ENCODE measurements around the gene TMEM120B.

Gene TMEM120B

DNA sequence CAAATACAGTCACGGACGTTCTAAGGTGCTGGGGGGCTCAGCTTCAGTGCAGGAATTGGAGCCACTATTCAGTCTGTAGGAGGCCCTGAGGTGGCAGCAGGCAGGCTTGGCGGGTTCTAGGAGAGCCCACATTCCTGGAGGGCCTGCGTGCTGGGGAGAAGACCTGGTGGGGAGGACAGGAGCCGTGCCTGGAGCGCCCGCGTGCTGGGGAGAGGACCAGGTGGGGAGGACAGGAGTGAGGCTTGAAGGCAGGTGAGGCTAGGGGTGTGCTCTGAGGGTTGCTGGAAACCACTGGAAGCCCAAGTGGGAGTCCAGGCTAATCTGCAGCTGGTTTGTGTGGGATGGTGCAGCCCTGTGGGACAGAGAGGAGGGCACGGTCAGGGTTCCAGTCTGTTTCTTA lies 57.8 kb downstream of the TMEM120B start:
- no peak for DNase-seq (ENCODE audit: extremely low read depth, low read depth)

DNA sequence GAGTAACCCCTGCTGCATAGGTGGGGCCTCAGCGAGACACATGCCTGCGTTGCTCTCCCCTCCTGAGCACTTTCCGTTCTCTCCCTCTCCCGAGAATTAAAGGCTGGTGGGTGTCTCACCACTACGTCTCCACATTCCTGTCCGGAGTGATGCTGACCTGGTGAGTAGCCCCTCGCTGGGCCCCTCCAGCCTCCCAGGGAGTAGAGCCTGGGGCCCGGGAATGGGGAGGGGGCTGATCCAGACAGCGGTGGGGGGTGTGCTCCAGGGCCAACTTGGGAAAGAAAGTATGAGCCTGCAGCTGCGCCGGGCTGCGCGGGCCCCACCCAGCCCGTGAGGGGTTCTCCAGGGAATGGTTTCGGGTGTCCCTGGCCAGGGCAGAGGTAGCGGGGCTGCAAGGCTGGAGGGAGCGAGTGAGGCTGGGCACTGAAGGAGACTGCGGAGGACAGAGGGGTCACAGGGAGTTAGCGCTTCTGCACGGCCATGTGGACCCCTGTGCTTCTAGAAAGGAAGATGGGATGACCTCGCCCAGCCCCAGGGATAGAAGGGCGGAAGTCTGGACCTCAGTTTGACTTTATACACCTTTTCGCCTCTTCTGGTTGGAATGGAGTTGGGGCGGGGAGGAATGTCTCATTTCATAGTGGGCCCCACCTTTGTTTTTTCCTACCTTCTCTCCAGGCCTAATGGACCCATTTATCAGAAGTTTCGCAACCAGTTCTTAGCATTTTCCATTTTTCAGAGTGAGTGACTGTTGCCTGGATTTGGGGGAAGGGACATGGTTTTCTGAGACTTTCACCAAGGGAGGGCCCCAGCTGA lies 58.5 kb downstream of the TMEM120B start:
- TF ChIP-seq, protein P1, sequence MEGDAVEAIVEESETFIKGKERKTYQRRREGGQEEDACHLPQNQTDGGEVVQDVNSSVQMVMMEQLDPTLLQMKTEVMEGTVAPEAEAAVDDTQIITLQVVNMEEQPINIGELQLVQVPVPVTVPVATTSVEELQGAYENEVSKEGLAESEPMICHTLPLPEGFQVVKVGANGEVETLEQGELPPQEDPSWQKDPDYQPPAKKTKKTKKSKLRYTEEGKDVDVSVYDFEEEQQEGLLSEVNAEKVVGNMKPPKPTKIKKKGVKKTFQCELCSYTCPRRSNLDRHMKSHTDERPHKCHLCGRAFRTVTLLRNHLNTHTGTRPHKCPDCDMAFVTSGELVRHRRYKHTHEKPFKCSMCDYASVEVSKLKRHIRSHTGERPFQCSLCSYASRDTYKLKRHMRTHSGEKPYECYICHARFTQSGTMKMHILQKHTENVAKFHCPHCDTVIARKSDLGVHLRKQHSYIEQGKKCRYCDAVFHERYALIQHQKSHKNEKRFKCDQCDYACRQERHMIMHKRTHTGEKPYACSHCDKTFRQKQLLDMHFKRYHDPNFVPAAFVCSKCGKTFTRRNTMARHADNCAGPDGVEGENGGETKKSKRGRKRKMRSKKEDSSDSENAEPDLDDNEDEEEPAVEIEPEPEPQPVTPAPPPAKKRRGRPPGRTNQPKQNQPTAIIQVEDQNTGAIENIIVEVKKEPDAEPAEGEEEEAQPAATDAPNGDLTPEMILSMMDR (IDR thresholded peaks at IDR 0.05; ENCODE audit: low read depth, low read length): no peak
- DNase-seq (ENCODE audit: extremely low read depth, low read depth): no peak

More for the DNA sequence above, 57.8 kb downstream of the TMEM120B start:
- TF ChIP-seq, protein P1 (IDR thresholded peaks at IDR 0.05; ENCODE audit: low read depth, low read length): no peak

DNA sequence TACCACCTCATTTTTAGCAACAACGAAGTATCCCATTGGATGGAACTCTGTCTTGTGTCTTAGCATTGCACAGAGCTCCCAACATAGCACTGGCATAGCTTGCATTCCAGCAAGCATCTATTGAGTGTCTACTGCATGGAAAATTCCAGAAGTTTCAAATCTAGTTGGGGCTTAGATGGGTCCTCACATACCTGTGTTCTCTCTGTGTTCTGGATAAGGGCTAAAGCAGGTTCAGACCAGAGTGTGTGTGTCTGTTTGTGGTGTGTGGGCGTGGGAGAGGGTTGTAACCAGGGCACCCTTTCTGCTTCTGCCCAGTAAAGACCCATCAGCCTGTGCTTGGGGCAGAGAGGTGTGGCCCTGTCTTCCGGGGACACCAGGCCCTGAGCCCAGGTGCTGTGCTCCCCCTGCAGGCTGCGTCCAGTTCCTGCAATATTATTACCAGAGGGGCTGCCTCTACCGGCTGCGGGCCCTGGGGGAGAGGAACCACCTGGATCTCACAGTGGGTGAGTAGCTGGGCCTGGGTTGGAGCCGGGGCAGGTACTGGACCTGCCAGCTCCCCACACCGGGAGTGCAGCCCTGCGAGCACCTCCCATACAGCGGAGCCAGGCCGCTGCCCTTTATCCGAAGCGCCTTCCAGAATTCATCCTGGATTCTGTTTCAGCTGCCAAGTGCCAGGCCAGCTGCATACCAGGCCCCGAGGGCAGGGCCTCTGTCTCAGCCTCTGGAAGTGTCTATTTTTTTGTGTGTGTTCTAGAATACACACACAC lies 60.6 kb downstream of the TMEM120B start:
- no peak for DNase-seq (ENCODE audit: extremely low read depth, low read depth)
- TF ChIP-seq, protein P1 (IDR thresholded peaks at IDR 0.05; ENCODE audit: low read depth, low read length): peak; percentile 86

DNA sequence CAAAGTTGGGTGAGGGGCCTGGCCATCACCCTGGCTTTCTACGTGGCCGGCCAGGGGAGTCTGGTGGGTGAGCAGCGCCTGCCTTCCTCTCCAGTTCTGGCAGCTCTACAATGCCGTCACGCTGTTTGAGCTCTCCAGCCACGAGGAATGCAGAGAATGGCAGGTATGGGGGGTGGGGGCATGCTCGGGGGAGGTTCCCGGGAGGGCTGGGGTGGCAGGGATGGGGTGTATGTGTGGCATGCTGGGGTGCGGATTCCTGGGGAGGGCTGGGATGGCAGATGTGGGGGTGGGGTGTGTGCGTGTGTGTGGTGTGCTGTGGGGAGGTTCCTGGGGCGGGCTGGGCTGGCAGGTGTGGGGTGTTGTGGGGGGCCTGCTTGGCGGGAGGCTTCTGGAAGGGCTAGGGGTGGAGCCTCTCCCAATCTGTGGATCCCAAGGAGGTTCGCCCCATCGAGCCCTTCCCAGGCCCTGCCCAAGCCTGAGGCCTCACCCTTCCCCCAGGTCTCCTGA lies 62.5 kb downstream of the TMEM120B start:
- TF ChIP-seq, protein P1 (IDR thresholded peaks at IDR 0.05; ENCODE audit: low read depth, low read length): no peak
- no peak for DNase-seq (ENCODE audit: extremely low read depth, low read depth)

DNA sequence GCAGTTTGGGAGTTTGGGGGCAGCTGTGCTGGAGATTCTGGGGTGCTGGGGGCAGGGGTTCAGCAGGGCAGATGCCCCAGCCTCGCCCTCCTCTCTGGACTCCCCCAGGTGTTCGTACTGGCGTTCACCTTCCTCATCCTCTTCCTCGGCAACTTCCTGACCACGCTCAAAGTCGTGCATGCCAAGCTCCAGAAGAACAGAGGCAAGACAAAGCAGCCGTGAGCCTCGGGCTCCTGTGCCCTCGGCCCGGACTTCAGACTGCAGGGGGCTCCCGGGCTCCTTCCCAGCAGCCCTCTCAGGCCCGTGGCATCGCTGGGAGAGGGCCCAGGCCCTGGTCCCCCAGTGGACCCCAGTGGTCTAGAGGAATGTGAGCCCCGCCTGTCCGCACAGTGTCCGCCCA lies 62.9 kb downstream of the TMEM120B start:
- TF ChIP-seq, protein P1 (IDR thresholded peaks at IDR 0.05; ENCODE audit: low read depth, low read length): no peak
- DNase-seq (ENCODE audit: extremely low read depth, low read depth): no peak

DNA sequence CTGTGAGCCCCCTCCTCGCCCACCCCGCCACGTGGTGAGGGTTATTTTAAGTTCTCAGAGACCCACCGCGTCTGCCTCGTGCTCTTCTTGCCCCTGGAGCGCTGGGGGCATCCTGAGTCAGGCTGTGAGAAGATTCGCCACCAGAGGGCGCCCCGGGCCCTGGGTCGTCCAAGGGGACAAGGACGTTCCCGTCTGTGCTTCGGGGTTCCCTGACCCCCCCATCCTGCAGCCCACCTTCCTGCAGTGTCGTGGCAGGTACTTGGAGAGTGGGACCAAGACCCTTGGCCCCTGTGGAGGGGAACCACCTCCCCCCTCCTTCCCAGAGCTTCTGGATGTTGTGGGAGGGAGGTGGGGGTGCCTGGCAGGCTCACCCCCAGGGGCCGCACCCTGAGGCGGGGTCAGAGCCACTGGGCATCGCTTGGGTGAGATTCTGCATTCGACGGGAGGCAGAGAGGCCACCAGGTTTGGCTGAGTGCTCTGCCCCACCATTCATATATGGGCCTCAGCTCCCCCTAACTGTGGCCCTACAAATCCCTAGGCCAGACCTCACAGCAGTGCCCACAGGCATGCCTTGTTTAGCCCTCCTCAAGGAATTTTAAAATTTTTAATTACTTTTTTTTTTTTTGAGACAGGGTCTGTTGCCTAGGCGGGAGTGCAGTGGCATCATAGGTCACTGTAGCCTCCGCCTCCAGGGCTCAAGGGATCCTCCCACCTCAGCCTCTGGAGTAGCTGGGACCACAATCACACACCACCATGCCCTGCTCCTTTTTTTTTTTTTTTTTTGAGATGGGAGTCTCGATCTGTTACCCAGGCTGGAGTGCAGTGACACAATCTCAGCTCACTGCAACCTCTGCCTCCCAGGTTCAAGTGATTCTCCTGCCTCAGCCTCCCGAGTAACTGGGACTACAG lies 63.9 kb downstream of the TMEM120B start:
- TF ChIP-seq, protein P1 (IDR thresholded peaks at IDR 0.05; ENCODE audit: low read depth, low read length): peak; percentile 91
- no peak for DNase-seq (ENCODE audit: extremely low read depth, low read depth)

Data from AG09319 (cell line).